SK-N-SH (cell line): Measurements from ENCODE around the gene METTL9. TPM values are rescaled to one million over a fixed set of nuclear protein-coding genes. Genes with fewer than 3 reads are reported as not detected.
"Not testable (repeated sequence)": the region's sequence is repeated elsewhere in the genome, so short reads cannot be mapped to it uniquely, and the experiment has no call there.

Experiments
- CTCF ChIA-PET: fragments of 300-600, 350-600 bp; formaldehyde crosslinking; extraction: SDS; loops from one replicate; lab custom pipeline; 2021; lab: Yijun Ruan, JAX
- POLR2A ChIA-PET: fragments of 350-600 bp; sonication (Branson Sonifier 250); formaldehyde crosslinking; extraction: SDS; loops from one replicate; lab custom pipeline; 2020; ENCODE audit warnings: antibody characterized with exemption, inconsistent platforms; lab: Yijun Ruan, JAX
- DNase-seq: peaks from one replicate; pipeline ENCODE4 v3.0.0; 2012
- H2AFZ ChIP-seq: fragments of 200-600 bp; sonication (generic); 2 replicates; pipeline ENCODE4 v1.8.1; 2016; ENCODE audit warnings: antibody characterized with exemption, mild to moderate bottlenecking, low read depth
- H3F3A ChIP-seq: fragments of 200-600 bp; sonication (generic); replicated peaks from 2 replicates; pipeline ENCODE3; 2016; ENCODE audit warnings: antibody characterized with exemption, mild to moderate bottlenecking; ENCODE audit not compliant: insufficient read depth
- H3K27ac ChIP-seq, 2 experiments: fragments of 200-500 bp in 1 of 2; fragments of 200-600 bp in 1 of 2; sonication (Bioruptor generic) in 1 of 2; sonication (generic), shearing (Covaris generic) in 1 of 2; 2 replicates each; pipeline versions ENCODE4 v1.5.1 to v1.6.1; 2014 to 2016; ENCODE audit warnings: low read depth in 2 of 2, inconsistent platforms in 1 of 2, low read length in 1 of 2, mild to moderate bottlenecking in 1 of 2, mixed read lengths in 1 of 2
- H3K27me3 ChIP-seq: fragments of 200-600 bp; sonication (generic), shearing (Covaris generic); 2 replicates; pipeline ENCODE4 v1.6.1; 2016; ENCODE audit warnings: mixed run types; ENCODE audit not compliant: insufficient read depth
- H3K36me3 ChIP-seq, 2 experiments: fragments of 200-500 bp in 1 of 2; fragments of 200-600 bp in 1 of 2; sonication (Bioruptor generic) in 1 of 2; sonication (generic) in 1 of 2; replicated peaks in 1 of 2; 2 replicates each; pipeline versions ENCODE3 to v1.5.1; 2014 to 2016; ENCODE audit warnings: low read length in 1 of 2, mild to moderate bottlenecking in 1 of 2; ENCODE audit not compliant: insufficient read depth in 2 of 2, control insufficient read depth in 1 of 2
- H3K4me1 ChIP-seq, 2 experiments: fragments of 200-500 bp in 1 of 2; fragments of 200-600 bp in 1 of 2; sonication (Bioruptor generic) in 1 of 2; sonication (generic), shearing (Covaris generic) in 1 of 2; 2 replicates each; pipeline versions ENCODE4 v1.5.1 to v1.6.1; 2014 to 2016; ENCODE audit warnings: low read depth in 1 of 2, low read length in 1 of 2, mixed run types in 1 of 2; ENCODE audit not compliant: insufficient read depth in 2 of 2, control insufficient read depth in 1 of 2
- H3K4me2 ChIP-seq: fragments of 200-600 bp; sonication (generic), shearing (Covaris generic); 2 replicates; pipeline ENCODE4 v1.6.1; 2017; ENCODE audit warnings: mixed run types
- H3K4me3 ChIP-seq, 2 experiments: fragments of 200-500 bp in 1 of 2; fragments of 200-600 bp in 1 of 2; sonication (Bioruptor generic) in 1 of 2; sonication (generic), shearing (Covaris generic) in 1 of 2; 2 replicates each; pipeline versions ENCODE4 v1.5.1 to v1.8.1; 2014 to 2016; ENCODE audit warnings: low read depth in 2 of 2, inconsistent platforms in 1 of 2, low read length in 1 of 2, mild to moderate bottlenecking in 1 of 2, mixed read lengths in 1 of 2, moderate library complexity in 1 of 2
- H3K79me2 ChIP-seq: fragments of 200-600 bp; sonication (generic); 2 replicates; pipeline ENCODE4 v1.8.1; 2017; ENCODE audit warnings: mild to moderate bottlenecking; ENCODE audit not compliant: insufficient read depth
- H3K9ac ChIP-seq: fragments of 200-600 bp; sonication (generic); 2 replicates; pipeline ENCODE4 v1.6.1; 2017; ENCODE audit warnings: mixed run types
- H3K9me2 ChIP-seq: fragments of 200-600 bp; sonication (generic); 2 replicates; pipeline ENCODE4 v1.6.1; 2017; ENCODE audit warnings: mixed run types
- H3K9me3 ChIP-seq: fragments of 200-600 bp; sonication (generic); 2 replicates; pipeline ENCODE4 v1.6.1; 2017; ENCODE audit warnings: mixed run types, mild to moderate bottlenecking, moderate library complexity
- H4K20me1 ChIP-seq: fragments of 200-600 bp; sonication (generic); 2 replicates; pipeline ENCODE4 v1.6.1; 2017; ENCODE audit warnings: mild to moderate bottlenecking, mixed run types; ENCODE audit not compliant: insufficient read depth
- CTCF ChIP-seq: fragments of 200-600 bp; sonication (generic); IDR thresholded peaks from 2 replicates; pipeline ENCODE4 v1.6.1; 2017; ENCODE audit warnings: antibody characterized with exemption, mild to moderate bottlenecking, moderate library complexity
- ELF1 ChIP-seq: IDR thresholded peaks from 2 replicates; pipeline ENCODE4 v1.4.0; 2012
- EP300 ChIP-seq, 2 experiments: IDR thresholded peaks; 2 replicates each; pipeline versions ENCODE4 v1.4.0 to v1.6.1; 2012; ENCODE audit warnings: borderline replicate concordance in 1 of 2, low read depth in 1 of 2, low read length in 1 of 2
- GABPA ChIP-seq: IDR thresholded peaks from 2 replicates; pipeline ENCODE4 v1.4.0; 2012; ENCODE audit warnings: low read depth, mild to moderate bottlenecking
- MAX ChIP-seq: IDR thresholded peaks from 2 replicates; pipeline ENCODE4 v1.4.0; 2012; ENCODE audit warnings: low read depth
- NRF1 ChIP-seq: IDR thresholded peaks from 2 replicates; pipeline ENCODE4 v1.6.1; 2012; ENCODE audit warnings: low read depth, mild to moderate bottlenecking, low read length
- REST ChIP-seq: IDR thresholded peaks from 2 replicates; pipeline ENCODE4 v1.6.1; 2012; ENCODE audit warnings: mild to moderate bottlenecking, low read depth, low read length, moderate library complexity
- RFX5 ChIP-seq: IDR thresholded peaks from 2 replicates; pipeline ENCODE4 v1.6.1; 2012; ENCODE audit warnings: mild to moderate bottlenecking, improper control_type of control experiment, low read length
- SMC3 ChIP-seq: IDR thresholded peaks from 2 replicates; pipeline ENCODE4 v1.6.1; 2012; ENCODE audit warnings: low read depth, low read length, improper control_type of control experiment
- TCF12 ChIP-seq: IDR thresholded peaks from 2 replicates; pipeline ENCODE4 v1.4.0; 2012
- USF1 ChIP-seq: IDR thresholded peaks from 2 replicates; pipeline ENCODE4 v1.4.0; 2012; ENCODE audit warnings: low read depth, borderline replicate concordance
- YY1 ChIP-seq: IDR thresholded peaks from 2 replicates; pipeline ENCODE4 v1.4.0; 2012; ENCODE audit warnings: low read depth, mild to moderate bottlenecking
- WGBS: methylation state at CpG from one replicate; pipeline ENCODE4 v1.1.6; 2017; ENCODE audit warnings: low lambda C conversion rate; 5-methylcytosine and 5-hydroxymethylcytosine counted together
- polyA plus RNA-seq, 3 experiments: library from polyadenylated mRNA; depleted of rRNA; stranded (reverse); fragments of >200 nt; gene quantifications; 2 replicates each; pipeline ENCODE4 v1.2.3, GENCODE V29; 2012

METTL9 gene
- polyA plus RNA-seq, 1 of the 3 experiments (the other 2 are of a cell fraction): 70.7 TPM

GRCh38 chr16:21574372-21574771 is 25.0 kb upstream of the METTL9 start:
- Histone ChIP-seq H3K27me3 (peaks cover 13% of the 10 kb centered on the region; the same call in 1 of the 2 replicates), H3K9me3 (no peaks in the 10 kb centered on the region), H3K9ac (no peak overlapping the region), H3K36me3 (no peaks in the 10 kb centered on the region), H2AFZ (no peak overlapping the region), H3K4me2 (no peak overlapping the region), H3K79me2 (no peaks in the 10 kb centered on the region), H3F3A (no peaks in the 10 kb centered on the region), H3K9me2 (no peaks in the 10 kb centered on the region), H3K4me3 (no peak overlapping the region), H3K27ac (no peak overlapping the region), H3K4me1 (no peaks in the 10 kb centered on the region), H4K20me1 (no peaks in the 10 kb centered on the region)
- no peak for TF ChIP-seq NRF1
- no peak for TF ChIP-seq ELF1
- no peak for TF ChIP-seq EP300 (IDR thresholded peaks at IDR 0.05; ENCODE audit: borderline replicate concordance in 1 of 2, low read depth in 1 of 2, low read length in 1 of 2)
- no peak for TF ChIP-seq TCF12
- TF ChIP-seq RFX5: no peak
- no peak for TF ChIP-seq REST
- no peak for TF ChIP-seq CTCF
- no peak for TF ChIP-seq GABPA
- no peak for TF ChIP-seq YY1
- no peak for TF ChIP-seq MAX
- TF ChIP-seq SMC3: no peak
- no peak for TF ChIP-seq USF1
- WGBS: 51% methylated on average over 4 of the region's 4 CpGs
- DNase-seq: no peak
- ChIA-PET POLR2A (no interaction called here), CTCF (interaction anchor here (1.2 kb wide), 1 partner anchor 8 kb away, joined by 3 read pairs; no protein-coding TSS in a partner anchor)

- CTCF ChIA-PET: interaction anchor here (0.8 kb wide), 1 partner anchor 8 kb away, joined by 3 read pairs; no protein-coding TSS in a partner anchor
- POLR2A ChIA-PET: not testable (repeated sequence)
Measured at GRCh38 chr16:21576323-21576722, 23.1 kb upstream of the METTL9 start.

GRCh38 chr16:21577487-21577886 is 21.9 kb upstream of the METTL9 start:
- H3K9ac ChIP-seq, DNase-seq, H2AFZ ChIP-seq, H3K36me3 ChIP-seq, H3K4me1 ChIP-seq, H3K4me2 ChIP-seq, H3K4me3 ChIP-seq, H4K20me1 ChIP-seq, H3K9me2 ChIP-seq, H3F3A ChIP-seq, H3K79me2 ChIP-seq, POLR2A ChIA-PET, H3K27ac ChIP-seq, H3K9me3 ChIP-seq: not testable (repeated sequence)
- H3K27me3 ChIP-seq: peaks cover 13% of the 10 kb centered on the region; the same call in 1 of the 2 replicates
- WGBS: 39% methylated on average over 2 of the region's 2 CpGs
- CTCF ChIA-PET: interaction anchor here (1.0 kb wide), 1 partner anchor 132 kb away, joined by 5 read pairs; no protein-coding TSS in a partner anchor

More at GRCh38 chr16:21576323-21576722, 23.1 kb upstream of the METTL9 start:
- not testable (repeated sequence) for H3K9me3 ChIP-seq, H3K9me2 ChIP-seq, H3K27ac ChIP-seq, DNase-seq, H3K9ac ChIP-seq, H3K79me2 ChIP-seq, H3F3A ChIP-seq, H4K20me1 ChIP-seq, H3K4me1 ChIP-seq, H3K36me3 ChIP-seq, H2AFZ ChIP-seq, H3K4me3 ChIP-seq, H3K4me2 ChIP-seq
- H3K27me3 ChIP-seq: peaks cover 13% of the 10 kb centered on the region; the same call in 1 of the 2 replicates
- WGBS: 74% methylated on average over 2 of the region's 2 CpGs
